Activated CD8-positive, alpha-beta memory T cell treated with anti-CD3 and anti-CD28 coated beads for 48 hours (primary cell): ENCODE data around the gene STOX2.
"Not testable (repeated sequence)": the region's sequence is repeated elsewhere in the genome, so short reads cannot be mapped to it uniquely, and the experiment has no call there.

Experiments
- DNase-seq, 3 experiments: peaks; one replicate each; pipeline ENCODE4 v3.0.0-alpha.2; 2020; ENCODE audit warnings: low read depth in 2 of 3, low spot score in 2 of 3

The STOX2 gene

GRCh38 chr4:184019667-184020623, 114.8 kb downstream of the STOX2 start:
- DNase-seq = no peak

GRCh38 chr4:184021389-184021788, 116.3 kb downstream of the STOX2 start:
- DNase-seq = no peak

- no peak for DNase-seq
Observed at GRCh38 chr4:184022679-184023383, 117.7 kb downstream of the STOX2 start.

GRCh38 chr4:184024637-184025036, 119.5 kb downstream of the STOX2 start:
- no peak for DNase-seq

GRCh38 chr4:184028561-184029374, 123.7 kb downstream of the STOX2 start:
- DNase-seq = peak in 1 of 3 experiments; percentile 1

GRCh38 chr4:184030036-184030435, 124.9 kb downstream of the STOX2 start:
- no peak for DNase-seq

- DNase-seq = no peak
Observed at GRCh38 chr4:184030764-184031163, 125.7 kb downstream of the STOX2 start.

- DNase-seq = no peak
Observed at GRCh38 chr4:184032091-184032490, 127.0 kb downstream of the STOX2 start.

GRCh38 chr4:184039963-184040383, 134.9 kb downstream of the STOX2 start:
- no peak for DNase-seq

- DNase-seq = no peak
Observed at GRCh38 chr4:184041156-184041555, 136.0 kb downstream of the STOX2 start.

- no peak for DNase-seq
Observed at GRCh38 chr4:184046148-184046547, 141.0 kb downstream of the STOX2 start.

- not testable (repeated sequence) for DNase-seq
Observed at GRCh38 chr4:184051262-184051661, 146.2 kb downstream of the STOX2 start.

GRCh38 chr4:184052616-184053015, 147.5 kb downstream of the STOX2 start:
- no peak for DNase-seq

GRCh38 chr4:184053434-184053833, 148.3 kb downstream of the STOX2 start:
- DNase-seq = no peak

GRCh38 chr4:184056877-184057276, 151.8 kb downstream of the STOX2 start:
- no peak for DNase-seq

- no peak for DNase-seq
Observed at GRCh38 chr4:184058026-184058425, 152.9 kb downstream of the STOX2 start.

- DNase-seq = no peak
Observed at GRCh38 chr4:184059099-184059498, 154.0 kb downstream of the STOX2 start.

GRCh38 chr4:184061582-184061981, 156.5 kb downstream of the STOX2 start:
- DNase-seq = no peak

- DNase-seq = no peak
Observed at GRCh38 chr4:184062769-184063168, 157.7 kb downstream of the STOX2 start.

- DNase-seq = no peak
Observed at GRCh38 chr4:184064877-184065276, 159.8 kb downstream of the STOX2 start.

GRCh38 chr4:184066584-184067300, 161.6 kb downstream of the STOX2 start:
- DNase-seq = no peak
